Activated gamma-delta T cell (primary cell): ENCODE data around the gene KPNA4.
"Not testable (repeated sequence)": the region's sequence is repeated elsewhere in the genome, so short reads cannot be mapped to it uniquely, and the experiment has no call there.

Source experiments
- DNase-seq: peaks from one replicate; lab custom pipeline; 2025; lab: John Stamatoyannopoulos, UW

The KPNA4 gene

GRCh38 chr3:160569894-160570652 lies 4.7 kb upstream of the KPNA4 start:
- DNase-seq: no peak

GRCh38 chr3:160568989-160569388 lies 3.6 kb upstream of the KPNA4 start:
- no peak for DNase-seq

GRCh38 chr3:160567774-160568173 lies 2.4 kb upstream of the KPNA4 start:
- no peak for DNase-seq

- no peak for DNase-seq
Measured at GRCh38 chr3:160566499-160566898, 1.1 kb upstream of the KPNA4 start.

- peak; percentile 55 for DNase-seq
Measured at GRCh38 chr3:160564949-160565441, 376 bp downstream of the KPNA4 start.

- DNase-seq: no peak
Measured at GRCh38 chr3:160564258-160564911, 986 bp downstream of the KPNA4 start.

GRCh38 chr3:160562952-160563351 lies 2.4 kb downstream of the KPNA4 start:
- DNase-seq: no peak

GRCh38 chr3:160557571-160557970 lies 7.8 kb downstream of the KPNA4 start:
- DNase-seq: no peak

GRCh38 chr3:160556141-160556540 lies 9.2 kb downstream of the KPNA4 start:
- no peak for DNase-seq

GRCh38 chr3:160554980-160555379 lies 10.4 kb downstream of the KPNA4 start:
- no peak for DNase-seq

GRCh38 chr3:160553827-160554226 lies 11.5 kb downstream of the KPNA4 start:
- DNase-seq: no peak

- no peak for DNase-seq
Measured at GRCh38 chr3:160546727-160547126, 18.6 kb downstream of the KPNA4 start.

GRCh38 chr3:160545504-160545871 lies 19.9 kb downstream of the KPNA4 start:
- no peak for DNase-seq

GRCh38 chr3:160544844-160545503 lies 20.4 kb downstream of the KPNA4 start:
- no peak for DNase-seq

- DNase-seq: no peak
Measured at GRCh38 chr3:160540551-160540950, 24.8 kb downstream of the KPNA4 start.

GRCh38 chr3:160538895-160539294 lies 26.5 kb downstream of the KPNA4 start:
- no peak for DNase-seq

- no peak for DNase-seq
Measured at GRCh38 chr3:160537729-160538128, 27.6 kb downstream of the KPNA4 start.

- no peak for DNase-seq
Measured at GRCh38 chr3:160532371-160532770, 33.0 kb downstream of the KPNA4 start.

- DNase-seq: no peak
Measured at GRCh38 chr3:160531311-160531710, 34.1 kb downstream of the KPNA4 start.

- DNase-seq: not testable (repeated sequence)
Measured at GRCh38 chr3:160516391-160516790, 49.0 kb downstream of the KPNA4 start.

- DNase-seq: no peak
Measured at GRCh38 chr3:160501325-160501724, 64.0 kb downstream of the KPNA4 start.

- no peak for DNase-seq
Measured at GRCh38 chr3:160498202-160498601, 67.2 kb downstream of the KPNA4 start.

- DNase-seq: no peak
Measured at GRCh38 chr3:160490166-160490565, 75.2 kb downstream of the KPNA4 start.
